ENCODE data around the gene SMIM20.
A peak's percentile ranks its signal among the peaks of the same experiment; 100 is the strongest.
"Not testable (repeated sequence)": the region's sequence is repeated elsewhere in the genome, so short reads cannot be mapped to it uniquely, and the experiment has no call there.

Gene SMIM20

DNA sequence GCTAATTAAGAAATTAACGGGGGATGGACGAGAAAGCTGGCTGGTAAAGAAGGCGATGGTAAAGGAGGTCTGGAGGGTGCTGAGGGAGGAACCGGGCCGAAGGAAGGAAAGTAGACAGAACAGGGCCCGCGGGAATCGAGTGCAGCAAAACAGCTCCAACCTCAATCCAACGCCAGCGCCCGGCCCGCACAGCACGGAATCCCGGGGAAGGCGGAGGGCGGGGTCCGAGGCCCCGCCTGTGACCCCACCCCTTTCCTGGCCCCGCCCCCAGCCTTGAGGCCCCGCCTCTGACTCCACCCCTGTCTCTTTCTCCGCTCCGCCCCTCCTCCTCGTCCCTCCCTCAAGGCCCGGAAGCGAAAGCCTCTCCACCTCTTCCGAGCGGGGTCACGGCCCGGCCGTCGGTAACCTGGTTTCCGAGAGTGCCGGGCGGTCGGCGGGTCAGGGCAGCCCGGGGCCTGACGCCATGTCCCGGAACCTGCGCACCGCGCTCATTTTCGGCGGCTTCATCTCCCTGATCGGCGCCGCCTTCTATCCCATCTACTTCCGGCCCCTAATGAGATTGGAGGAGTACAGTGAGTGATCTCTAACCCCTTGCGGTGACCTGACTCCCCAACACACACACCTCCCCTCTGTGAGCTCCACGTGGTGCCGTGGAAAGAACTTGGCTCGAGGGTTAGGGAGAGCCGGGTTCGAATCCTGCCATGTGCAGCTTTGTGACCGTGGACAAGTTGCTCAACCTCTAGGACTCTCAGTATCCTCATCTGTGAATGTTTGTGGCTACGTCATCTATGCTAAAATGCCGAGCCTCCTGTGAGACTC lies at the start of gene SMIM20:
Gene SMIM20, plus strand, starts transcription at position 370 of the 819 bp plus-strand sequence. Its CDS starts 94 bp downstream, at position 464.
- peak; percentile 96 for DNase-seq (ENCODE audit: low spot score)

- DNase-seq (ENCODE audit: low spot score): no peak
Measured at GRCh38 chr4:25865586-25865985, 48.4 kb upstream of the SMIM20 start.

DNA sequence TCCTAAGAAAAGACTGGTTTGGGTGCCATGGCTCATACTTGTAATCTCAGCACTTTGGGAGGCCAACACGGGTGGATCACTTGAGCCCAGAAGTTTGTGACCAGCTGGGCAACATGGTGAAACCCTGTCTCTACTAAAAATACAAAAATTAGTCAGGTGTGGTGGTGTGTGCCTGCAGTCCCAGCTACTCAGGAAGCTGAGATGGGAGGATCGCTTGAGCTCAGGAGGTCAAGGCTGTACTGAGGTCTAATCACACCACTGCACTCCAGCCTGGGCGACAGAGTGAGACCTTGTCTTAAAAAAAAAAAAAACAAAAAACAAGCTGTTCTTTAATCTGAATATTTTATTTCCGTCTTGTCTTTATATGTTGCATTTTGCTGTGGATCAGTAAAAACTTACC lies 47.6 kb upstream of the SMIM20 start:
- DNase-seq (ENCODE audit: low spot score): not testable (repeated sequence)

DNA sequence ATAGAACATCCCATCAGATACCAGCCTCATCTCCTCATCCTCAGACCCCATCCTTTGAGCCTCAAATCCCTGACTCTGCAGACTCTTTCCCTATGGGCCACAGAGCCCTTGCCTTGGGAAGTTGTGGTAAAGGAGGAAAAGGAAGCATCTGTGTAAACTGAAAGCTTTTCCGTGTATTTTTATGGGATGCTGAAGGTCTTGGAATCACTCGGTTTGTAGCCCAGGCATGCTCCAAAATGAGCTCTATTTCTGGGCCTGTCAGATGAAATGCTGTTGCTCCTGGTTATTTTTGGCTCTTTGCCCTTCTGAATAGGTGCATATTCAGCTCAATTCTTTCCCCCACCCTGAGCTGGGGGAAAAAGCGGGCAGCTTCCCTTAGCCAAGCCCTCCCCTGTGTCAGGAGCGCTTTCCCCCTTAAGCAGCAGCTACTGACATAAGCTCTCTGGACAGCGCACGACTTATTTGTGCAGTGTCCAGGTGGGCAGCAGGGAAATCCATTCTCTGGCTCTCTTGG lies 46.2 kb upstream of the SMIM20 start:
- DNase-seq (ENCODE audit: low spot score): no peak

DNA sequence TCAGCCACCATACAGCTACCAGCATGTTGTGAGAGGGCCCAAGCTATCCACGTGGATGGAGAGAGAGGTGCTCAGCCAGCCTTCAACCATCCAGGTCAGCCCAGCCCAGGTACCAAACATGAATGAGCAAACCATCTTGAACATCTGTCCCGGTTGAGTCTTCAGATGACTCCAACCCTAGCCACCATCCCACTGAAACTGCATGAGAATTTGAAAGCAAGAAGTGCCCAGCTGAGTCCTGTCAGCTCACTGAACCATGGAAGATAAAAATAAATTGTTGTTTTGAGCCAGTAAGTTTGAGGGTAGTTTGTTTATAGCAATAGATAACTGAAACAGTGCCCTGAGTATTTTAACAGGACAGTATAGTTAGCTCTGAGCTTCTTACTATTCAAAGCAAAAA lies 43.9 kb upstream of the SMIM20 start:
- no peak for DNase-seq (ENCODE audit: low spot score)

DNA sequence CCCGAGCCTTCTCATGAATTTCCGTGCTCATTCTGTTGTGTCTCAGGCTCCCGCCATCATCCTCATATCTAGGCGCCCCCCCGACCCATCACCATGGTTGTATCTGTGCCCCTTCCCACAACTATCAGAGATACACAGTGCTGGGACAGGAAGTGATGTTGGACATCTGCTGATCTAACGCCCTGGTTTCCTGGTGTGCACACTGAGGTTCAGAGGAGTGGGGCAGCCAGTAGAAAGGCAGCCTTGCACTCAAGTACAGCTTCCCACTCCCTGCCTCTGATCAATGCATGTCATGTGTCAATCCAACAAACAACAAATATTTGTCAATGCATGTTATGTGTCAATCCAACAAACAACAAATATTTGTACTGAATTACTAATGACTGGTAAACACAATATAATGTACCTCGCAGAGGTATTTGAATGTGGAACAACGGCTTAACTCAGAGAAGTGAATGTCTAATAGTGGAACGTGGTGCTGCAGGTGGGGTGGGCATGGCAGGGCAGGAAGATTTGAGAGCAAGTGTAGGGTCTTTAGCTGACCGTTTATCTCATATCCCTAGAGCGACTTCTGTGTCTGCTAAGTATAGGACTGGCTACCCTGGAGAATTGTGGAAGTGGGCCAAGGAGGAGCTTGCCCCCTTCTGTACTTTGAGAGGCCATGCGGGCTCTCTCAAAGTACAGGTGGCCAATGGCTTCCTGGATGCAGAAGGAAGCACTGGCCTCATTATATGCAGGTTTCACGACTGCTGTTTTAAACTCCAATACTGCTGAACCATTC lies 41.0 kb upstream of the SMIM20 start:
- no peak for DNase-seq (ENCODE audit: low spot score)

- DNase-seq (ENCODE audit: low spot score): no peak
Measured at GRCh38 chr4:25873632-25874129, 40.3 kb upstream of the SMIM20 start.

GRCh38 chr4:25874655-25875054 lies 39.4 kb upstream of the SMIM20 start:
- no peak for DNase-seq (ENCODE audit: low spot score)

- no peak for DNase-seq (ENCODE audit: low spot score)
Measured at GRCh38 chr4:25875281-25875745, 38.7 kb upstream of the SMIM20 start.

DNA sequence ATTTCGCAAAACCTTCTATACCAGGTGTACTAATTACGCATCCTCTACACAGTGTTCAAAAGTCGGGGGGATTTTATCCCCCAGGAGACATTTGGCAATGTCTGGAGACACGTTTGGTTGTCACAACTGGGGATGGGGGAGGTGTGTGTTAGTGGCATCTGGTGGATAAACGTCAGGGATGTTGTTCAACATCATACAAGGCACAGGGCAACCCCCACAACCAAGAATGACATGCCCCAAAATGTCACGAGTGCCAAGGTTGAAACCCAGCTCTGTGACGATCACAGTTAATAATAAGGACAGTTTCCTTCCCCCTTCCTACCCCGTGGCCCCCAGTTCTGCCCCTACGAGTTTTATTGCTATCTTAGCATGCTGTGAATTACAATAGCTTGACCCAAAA lies 35.3 kb upstream of the SMIM20 start:
- DNase-seq (ENCODE audit: low spot score): no peak

- no peak for DNase-seq (ENCODE audit: low spot score)
Measured at GRCh38 chr4:25879091-25879584, 34.9 kb upstream of the SMIM20 start.

GRCh38 chr4:25879587-25879986 lies 34.4 kb upstream of the SMIM20 start:
- DNase-seq (ENCODE audit: low spot score): no peak

DNA sequence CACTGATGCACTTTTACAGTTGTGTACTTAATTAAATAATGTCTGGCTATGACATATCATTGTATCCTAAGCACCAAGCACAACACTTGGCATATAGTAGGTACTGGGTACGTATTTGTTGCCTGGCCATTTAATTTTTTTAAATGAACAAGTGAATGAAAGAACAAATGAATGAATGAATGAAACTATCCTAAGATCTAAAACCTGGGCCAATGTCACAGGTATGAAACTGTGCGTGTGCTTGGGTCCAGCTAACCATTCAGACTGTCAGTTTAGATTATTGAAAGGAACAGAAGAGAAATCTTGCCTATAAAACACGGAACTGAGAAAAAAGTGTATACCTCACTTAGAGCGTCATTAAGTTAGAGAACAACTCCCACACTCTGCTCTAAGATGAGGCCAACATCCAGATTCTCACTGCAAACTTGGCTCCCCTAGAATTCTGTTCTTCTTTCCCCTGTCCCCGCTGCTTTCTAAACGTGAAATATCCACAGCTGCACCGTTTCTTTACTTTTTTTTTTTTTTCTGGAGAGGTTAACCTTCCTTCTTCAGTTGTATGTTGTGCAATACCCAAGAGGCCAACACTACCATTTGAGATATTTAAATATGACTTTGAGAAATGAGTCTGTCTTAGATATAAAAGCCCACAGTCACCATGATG lies 33.9 kb upstream of the SMIM20 start:
- no peak for DNase-seq (ENCODE audit: low spot score)

- no peak for DNase-seq (ENCODE audit: low spot score)
Measured at GRCh38 chr4:25881193-25881592, 32.8 kb upstream of the SMIM20 start.

DNA sequence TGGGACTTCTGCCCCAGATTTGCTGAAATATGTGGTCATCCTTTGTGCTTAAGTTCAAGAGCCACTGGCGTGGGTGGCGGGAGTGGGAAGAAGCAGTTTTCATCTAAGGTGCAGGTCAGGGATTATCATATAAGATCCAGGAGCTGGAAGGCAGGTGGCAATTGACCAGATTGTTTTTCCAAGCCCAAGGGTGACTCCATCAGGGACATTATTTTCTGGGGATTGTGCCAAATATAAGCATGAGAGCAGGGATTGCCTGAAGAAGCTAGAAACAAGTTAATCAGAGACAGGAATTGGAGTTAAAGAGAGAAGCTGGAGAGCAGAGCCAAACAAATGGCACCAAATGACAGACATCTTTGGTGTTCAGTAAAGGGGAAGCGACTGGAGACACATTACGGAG lies 31.8 kb upstream of the SMIM20 start:
- DNase-seq (ENCODE audit: low spot score): no peak

DNA sequence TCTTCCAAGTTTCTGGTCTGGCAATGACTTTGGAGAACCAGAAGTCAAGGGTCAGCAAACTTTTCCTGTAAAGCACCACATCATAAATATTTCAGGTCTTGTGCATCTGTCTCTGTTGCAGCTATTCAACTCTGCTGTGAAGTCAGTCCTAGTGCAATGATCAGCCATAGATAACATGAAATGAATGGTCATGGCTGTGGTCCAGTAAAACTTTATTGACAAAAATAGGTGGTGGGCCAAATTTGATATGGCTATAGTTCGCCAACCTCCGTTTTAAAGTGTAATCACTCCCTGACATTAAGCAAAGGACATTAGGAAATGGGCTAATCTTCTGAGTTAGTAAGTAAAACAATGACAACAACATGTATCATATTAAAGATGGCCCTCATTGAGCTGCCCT lies 30.5 kb upstream of the SMIM20 start:
- DNase-seq (ENCODE audit: low spot score): no peak

DNA sequence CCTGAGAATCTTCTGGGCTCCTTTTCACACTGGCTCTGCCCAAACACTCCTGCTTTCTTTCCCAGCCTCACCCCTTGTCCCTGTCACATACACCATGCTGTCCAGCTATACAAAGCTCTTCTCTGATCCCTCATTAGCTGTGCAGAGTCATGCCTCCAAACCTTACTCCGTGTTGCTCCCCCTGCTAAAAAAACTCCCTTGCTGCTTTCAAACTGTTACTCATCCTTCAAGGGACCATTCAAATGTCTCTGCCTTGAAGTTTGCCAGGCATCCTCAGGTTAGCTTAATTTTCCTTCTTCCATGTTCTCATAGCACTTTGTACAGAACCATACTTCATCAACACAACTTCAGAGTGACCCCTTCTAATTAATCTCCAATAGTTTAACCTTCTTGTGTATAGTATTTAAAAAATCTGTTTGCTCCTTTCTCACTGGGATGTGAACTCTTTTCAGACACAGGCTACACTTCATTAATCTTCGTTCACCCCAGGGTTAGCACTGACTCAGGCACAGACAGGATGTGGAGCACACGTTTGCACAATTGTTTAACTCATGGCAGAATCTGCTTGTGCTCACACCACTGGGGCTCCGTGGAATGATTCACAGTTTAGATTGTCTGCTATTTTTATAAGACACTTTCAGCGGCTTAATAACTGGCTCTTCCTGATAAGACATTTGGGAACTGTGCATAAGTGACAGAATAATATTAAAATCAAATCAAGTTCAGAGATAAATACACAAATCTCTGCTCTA lies 29.8 kb upstream of the SMIM20 start:
- no peak for DNase-seq (ENCODE audit: low spot score)

DNA sequence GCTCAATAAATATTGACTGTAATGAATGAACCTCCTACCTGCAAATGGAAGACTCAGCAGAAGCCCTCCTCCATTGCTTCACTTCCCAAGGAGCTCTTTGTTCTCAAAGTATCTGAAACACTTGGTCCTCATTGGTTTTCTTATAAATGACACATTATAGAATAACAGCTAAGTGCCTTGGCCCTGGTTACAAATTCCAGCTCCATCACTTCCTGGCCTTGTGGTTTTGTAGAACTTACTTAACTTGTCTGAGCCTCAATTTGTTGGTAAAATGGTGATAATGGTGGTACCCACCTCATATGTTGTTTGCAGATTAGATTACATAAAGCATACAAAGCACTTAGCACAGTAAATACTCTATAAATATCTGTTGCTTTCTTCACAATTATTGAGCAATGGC lies 25.2 kb upstream of the SMIM20 start:
- no peak for DNase-seq (ENCODE audit: low spot score)

DNA sequence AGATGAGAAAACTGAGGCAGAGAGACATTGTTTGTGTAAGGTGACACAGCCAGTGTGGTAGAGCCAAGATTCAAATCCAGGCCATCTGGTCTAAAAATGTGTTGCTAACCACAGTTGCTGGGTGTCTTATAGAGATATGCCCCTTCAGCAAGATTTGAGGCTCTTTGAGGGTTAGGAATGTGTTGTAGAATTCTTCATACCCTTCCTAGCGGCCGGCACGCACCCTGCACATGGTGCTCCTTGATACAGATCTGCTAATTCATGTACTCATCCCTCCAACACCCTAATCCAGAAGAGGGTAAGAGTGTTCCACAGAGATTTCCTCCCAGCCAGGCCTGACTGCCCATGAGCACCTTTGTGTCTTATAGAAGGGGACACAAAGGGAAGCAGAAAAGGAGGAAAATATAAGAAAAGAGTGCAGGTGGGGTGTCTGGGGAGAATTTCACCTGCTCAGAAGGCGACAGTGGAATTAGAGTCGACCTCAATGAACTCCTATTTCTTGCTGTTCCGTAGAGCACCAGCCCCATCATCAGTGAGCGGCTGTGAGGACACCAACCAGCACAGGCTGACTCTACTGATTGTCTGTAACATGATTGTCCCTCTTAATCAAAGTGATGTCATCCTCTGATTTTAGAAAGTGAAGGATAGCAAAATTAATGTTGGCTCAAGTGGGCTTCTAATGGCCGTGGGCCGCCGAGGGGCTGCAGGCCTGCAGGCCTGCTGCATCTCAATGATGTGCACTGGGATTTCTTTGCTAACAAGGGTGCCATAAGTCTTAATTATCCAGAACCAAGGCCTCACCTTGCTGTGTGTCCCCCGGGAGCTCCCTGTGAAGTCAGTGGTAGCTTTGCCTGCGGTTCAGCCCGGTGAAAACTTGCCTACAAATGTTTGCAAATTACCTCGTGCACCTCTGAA lies 24.2 kb upstream of the SMIM20 start:
- DNase-seq (ENCODE audit: low spot score): no peak

All from Ammon's horn (tissue), 1 donor.